NCI-H187 treated with DMSO at 0.1 percent for 48 hours (cell line): ENCODE results near the gene TNNI3.
A peak's percentile ranks its signal among the peaks of the same experiment; 100 is the strongest.
"Not testable (repeated sequence)": the region's sequence is repeated elsewhere in the genome, so short reads cannot be mapped to it uniquely, and the experiment has no call there.

Source experiments
- DNase-seq: peaks from one replicate; lab custom pipeline; 2025; lab: John Stamatoyannopoulos, UW

The TNNI3 gene

GRCh38 chr19:55173186-55173713, 15.7 kb upstream of the TNNI3 start:
- DNase-seq = no peak

- no peak for DNase-seq
These were observed 15.2 kb upstream of the TNNI3 start for GRCh38 chr19:55172741-55173140.

GRCh38 chr19:55172318-55172717, 14.8 kb upstream of the TNNI3 start:
- DNase-seq = not testable (repeated sequence)

- no peak for DNase-seq
These were observed 13.9 kb upstream of the TNNI3 start for GRCh38 chr19:55171440-55171839.

GRCh38 chr19:55169136-55169535, 11.6 kb upstream of the TNNI3 start:
- DNase-seq = no peak

- peak; percentile 87 for DNase-seq
These were observed 9.2 kb upstream of the TNNI3 start, which contains the start of gene DNAAF3 for GRCh38 chr19:55166530-55167268. TSS of gene DNAAF3 (minus strand) at chr19:55166613. CDS start at chr19:55166413, 200 bp downstream.

- no peak for DNase-seq
These were observed 8.5 kb upstream of the TNNI3 start for GRCh38 chr19:55165952-55166529.

- DNase-seq = no peak
These were observed 4.2 kb upstream of the TNNI3 start for GRCh38 chr19:55161571-55162322.

GRCh38 chr19:55160986-55161365, 3.4 kb upstream of the TNNI3 start:
- DNase-seq = no peak

- DNase-seq = peak; percentile 84
These were observed 2.8 kb upstream of the TNNI3 start for GRCh38 chr19:55160128-55160985.

- no peak for DNase-seq
These were observed 1.6 kb upstream of the TNNI3 start for GRCh38 chr19:55158848-55159749.

- DNase-seq = no peak
These were observed 891 bp upstream of the TNNI3 start for GRCh38 chr19:55158423-55158822.

- DNase-seq = no peak
These were observed 1.1 kb downstream of the TNNI3 start for GRCh38 chr19:55156202-55157063.

- DNase-seq = not testable (repeated sequence)
These were observed 1.7 kb downstream of the TNNI3 start for GRCh38 chr19:55155784-55156183.

- no peak for DNase-seq
These were observed 3.8 kb downstream of the TNNI3 start for GRCh38 chr19:55153652-55154264.

- no peak for DNase-seq
These were observed 5.5 kb downstream of the TNNI3 start for GRCh38 chr19:55152017-55152416.

GRCh38 chr19:55149078-55150003, 8.2 kb downstream of the TNNI3 start, which contains the start of gene TNNT1:
TSS of gene TNNT1 (minus strand) at chr19:55149206. CDS start at chr19:55147157, 2,049 bp downstream.
- no peak for DNase-seq
